Natural killer cell (primary cell): ENCODE data around the gene NUP62CL. TPM values are rescaled to one million over a fixed set of nuclear protein-coding genes. Genes with fewer than 3 reads are reported as not detected.
A peak's percentile ranks its signal among the peaks of the same experiment; 100 is the strongest.
"Not testable (repeated sequence)": the region's sequence is repeated elsewhere in the genome, so short reads cannot be mapped to it uniquely, and the experiment has no call there.

Source experiments
- ATAC-seq, 3 donors: fragments of 150-1000 bp in 2 of 3; fragments of 200-7000 bp in 1 of 3; cut with Tn5 transposase; 1 replicate in 1 of 3; 2 replicates in 2 of 3; pipeline ENCODE4 v1.10.0; 2021; ENCODE audit warnings: mild to moderate bottlenecking in 2 of 3, moderate library complexity in 2 of 3
- DNase-seq, 2 donors: peaks; one replicate each; pipeline versions ENCODE4 v3.0.0 to v3.0.0-alpha.2; 2013 to 2021; ENCODE audit warnings: mixed read lengths in 1 of 2
- H3K27ac ChIP-seq: one replicate; pipeline ENCODE4 v1.5.1; 2013; ENCODE audit warnings: mild to moderate bottlenecking, low read length
- H3K27me3 ChIP-seq: one replicate; pipeline ENCODE4 v1.6.1; 2013; ENCODE audit warnings: low read length; ENCODE audit not compliant: control insufficient read depth, insufficient read depth
- H3K36me3 ChIP-seq: one replicate; pipeline ENCODE4 v1.6.1; 2013; ENCODE audit warnings: low read length; ENCODE audit not compliant: control insufficient read depth, insufficient read depth
- H3K4me1 ChIP-seq: one replicate; pipeline ENCODE4 v1.6.1; 2013; ENCODE audit warnings: low read length; ENCODE audit not compliant: control insufficient read depth, insufficient read depth
- H3K4me3 ChIP-seq: one replicate; pipeline ENCODE4 v1.5.1; 2013; ENCODE audit warnings: low read length
- H3K9me3 ChIP-seq: one replicate; pipeline ENCODE4 v1.6.1; 2013; ENCODE audit warnings: low read length; ENCODE audit not compliant: control insufficient read depth, insufficient read depth
- H3K27ac Mint-ChIP-seq, 2 donors: one replicate each; pipeline ENCODE4 v1.8.0; 2022; ENCODE audit warnings: mild to moderate bottlenecking in 2 of 2, mixed read lengths in 2 of 2, moderate library complexity in 1 of 2
- H3K27me3 Mint-ChIP-seq, 2 donors: one replicate each; pipeline ENCODE4 v1.8.0; 2022; ENCODE audit warnings: low read depth in 2 of 2, mixed read lengths in 2 of 2
- H3K36me3 Mint-ChIP-seq: one replicate; pipeline ENCODE4 v1.8.0; 2022; ENCODE audit warnings: mixed read lengths
- H3K4me1 Mint-ChIP-seq, 2 donors: one replicate each; pipeline ENCODE4 v1.8.0; 2022; ENCODE audit warnings: mixed read lengths in 2 of 2
- H3K4me3 Mint-ChIP-seq: one replicate; pipeline ENCODE4 v1.8.0; 2022; ENCODE audit warnings: mild to moderate bottlenecking, moderate library complexity, mixed read lengths
- H3K9me3 Mint-ChIP-seq, 2 donors: one replicate each; pipeline ENCODE4 v1.8.0; 2022; ENCODE audit warnings: mixed read lengths in 2 of 2
- CTCF ChIP-seq: fragments of 200-600 bp; IDR thresholded peaks from one replicate; pipeline ENCODE4 v1.8.0; 2022; ENCODE audit warnings: antibody characterized with exemption
- WGBS: methylation state at CpG from one replicate; pipeline ENCODE4 v1.1.7; 2013; ENCODE audit warnings: missing lambda C conversion rate; ENCODE audit not compliant: insufficient coverage; 5-methylcytosine and 5-hydroxymethylcytosine counted together
- intact Hi-C: fragments of 100-400 bp; cut with micrococcal nuclease; formaldehyde crosslinking; loops from one replicate; pipeline ENCODE4 v1.14.2; 2022
- total RNA-seq, 4 donors: library from RNA; stranded (reverse); fragments of 120-200 nt in 1 of 4; gene quantifications; one replicate each; pipeline versions ENCODE4 v1.2.3 to v1.2.4, GENCODE V29; 2013 to 2022

NUP62CL gene
- total RNA-seq, 3 donors from 2014 or later (not counting 1 experiment from before 2014, with no cell fraction given): 0.82 to 3.1 (median 1.2) TPM

- no peaks in the 10 kb centered on the region for H3K36me3 Mint-ChIP-seq
- WGBS: 45% methylated on average over 5 of the region's 9 CpGs
- H3K27ac Mint-ChIP-seq: peak overlapping the region in 1 of 2 donors; percentile 78
- Histone ChIP-seq H3K4me1 (peaks cover 6% of the 10 kb centered on the region), H3K27ac (no peak overlapping the region), H3K36me3 (no peaks in the 10 kb centered on the region), H3K9me3 (no peaks in the 10 kb centered on the region), H3K4me3 (no peak overlapping the region), H3K27me3 (no peaks in the 10 kb centered on the region)
- no peaks in the 10 kb centered on the region for H3K9me3 Mint-ChIP-seq
- intact Hi-C loops: loop anchor here (5.0 kb wide), 1 partner anchor 39 kb away; no protein-coding TSS in a partner anchor
- no peak for TF ChIP-seq CTCF
- DNase-seq: no peak
- H3K27me3 Mint-ChIP-seq: peaks cover 0 to 3% of the 10 kb centered on the region in 2 donors
- ATAC-seq: no peak
- peaks cover 6 to 8% of the 10 kb centered on the region in 2 donors for H3K4me1 Mint-ChIP-seq
- peak overlapping the region; percentile 83 for H3K4me3 Mint-ChIP-seq
Observed at GRCh38 chrX:107206697-107207065, 448 bp upstream of the NUP62CL start.

- DNase-seq (no peak), ATAC-seq (no peak)
- no peaks in the 10 kb centered on the region for H3K36me3 Mint-ChIP-seq
- intact Hi-C loops: no loop called here
- no peaks in the 10 kb centered on the region for H3K36me3 ChIP-seq
- TF ChIP-seq CTCF: no peak
- no peak overlapping the region for H3K4me3 ChIP-seq
- H3K9me3 Mint-ChIP-seq: no peaks in the 10 kb centered on the region
- H3K4me3 Mint-ChIP-seq: no peak overlapping the region
- H3K27ac Mint-ChIP-seq: no peak overlapping the region
- peaks cover 6% of the 10 kb centered on the region for H3K4me1 ChIP-seq
- 92% methylated on average over 2 of the region's 6 CpGs for WGBS
- H3K27me3 ChIP-seq: no peaks in the 10 kb centered on the region
- peaks cover 0 to 13% of the 10 kb centered on the region in 2 donors for H3K27me3 Mint-ChIP-seq
- no peaks in the 10 kb centered on the region for H3K9me3 ChIP-seq
- H3K4me1 Mint-ChIP-seq: peaks cover 6 to 8% of the 10 kb centered on the region in 2 donors
- H3K27ac ChIP-seq: no peak overlapping the region
Observed at GRCh38 chrX:107204068-107204605, 2.1 kb downstream of the NUP62CL start.

- Histone ChIP-seq H3K27ac (no peak overlapping the region), H3K4me3 (no peak overlapping the region), H3K36me3 (no peaks in the 10 kb centered on the region), H3K9me3 (no peaks in the 10 kb centered on the region), H3K27me3 (no peaks in the 10 kb centered on the region), H3K4me1 (no peaks in the 10 kb centered on the region)
- WGBS: 92% methylated on average over 3 of the region's 3 CpGs
- Mint-ChIP-seq H3K27ac (no peak overlapping the region), H3K9me3 (no peaks in the 10 kb centered on the region), H3K4me3 (no peak overlapping the region), H3K36me3 (no peaks in the 10 kb centered on the region), H3K27me3 (peaks cover 0 to 26% of the 10 kb centered on the region in 2 donors), H3K4me1 (no peaks in the 10 kb centered on the region)
- intact Hi-C loops: no loop called here
- no peak for DNase-seq
- ATAC-seq: no peak
- TF ChIP-seq CTCF: no peak
Observed at GRCh38 chrX:107199491-107199890, 6.7 kb downstream of the NUP62CL start.

- peaks cover 0 to 36% of the 10 kb centered on the region in 2 donors for H3K27me3 Mint-ChIP-seq
- H3K27me3 ChIP-seq, H3K36me3 ChIP-seq, DNase-seq, ATAC-seq, H3K36me3 Mint-ChIP-seq, H3K9me3 ChIP-seq, H3K27ac ChIP-seq, H3K4me3 Mint-ChIP-seq, H3K4me1 Mint-ChIP-seq, intact Hi-C loops, H3K4me1 ChIP-seq, H3K9me3 Mint-ChIP-seq, H3K27ac Mint-ChIP-seq, H3K4me3 ChIP-seq: not testable (repeated sequence)
- 94% methylated on average over 3 of the region's 6 CpGs for WGBS
Observed at GRCh38 chrX:107198074-107198473, 8.2 kb downstream of the NUP62CL start.
